ENCODE data around the gene RHOC.
"Not testable (repeated sequence)": the region's sequence is repeated elsewhere in the genome, so short reads cannot be mapped to it uniquely, and the experiment has no call there.

RHOC gene

GRCh38 chr1:112727716-112728115 is 20.8 kb upstream of the RHOC start:
- no peak overlapping the region for H3K4me3 ChIP-seq (ENCODE audit: low read depth in 1 of 2, low read length in 2 of 2)
- no peak overlapping the region for H3K9ac ChIP-seq (ENCODE audit: low read length)
- no peak overlapping the region for H3K27ac ChIP-seq (ENCODE audit: low read depth, low read length)
- no peaks in the 10 kb centered on the region for H3K27me3 ChIP-seq (ENCODE audit: control insufficient read depth in 1 of 2, insufficient read depth in 2 of 2, low read length in 2 of 2)
- no peaks in the 10 kb centered on the region for H3K9me3 ChIP-seq (ENCODE audit: low read length)
- no peaks in the 10 kb centered on the region for H3K36me3 ChIP-seq (ENCODE audit: insufficient read depth, low read length)
- no peaks in the 10 kb centered on the region for H3K4me1 ChIP-seq (ENCODE audit: insufficient read depth, low read length)

- not testable (repeated sequence) for H3K9me3 ChIP-seq (ENCODE audit: low read length); H3K27ac ChIP-seq (ENCODE audit: low read depth, low read length); H3K36me3 ChIP-seq (ENCODE audit: insufficient read depth, low read length); H3K4me1 ChIP-seq (ENCODE audit: insufficient read depth, low read length); H3K9ac ChIP-seq (ENCODE audit: low read length); H3K4me3 ChIP-seq (ENCODE audit: low read depth in 1 of 2, low read length in 2 of 2); H3K27me3 ChIP-seq (ENCODE audit: control insufficient read depth in 1 of 2, insufficient read depth in 2 of 2, low read length in 2 of 2)
Observed at GRCh38 chr1:112724240-112724639, 17.3 kb upstream of the RHOC start.

GRCh38 chr1:112723511-112723839 is 16.5 kb upstream of the RHOC start:
- no peaks in the 10 kb centered on the region for H3K4me1 ChIP-seq (ENCODE audit: insufficient read depth, low read length)
- H3K27me3 ChIP-seq (ENCODE audit: control insufficient read depth in 1 of 2, insufficient read depth in 2 of 2, low read length in 2 of 2), result peaks cover 0 to 9% of the 10 kb centered on the region in 2 donors
- no peak overlapping the region for H3K27ac ChIP-seq (ENCODE audit: low read depth, low read length)
- H3K36me3 ChIP-seq (ENCODE audit: insufficient read depth, low read length), result no peaks in the 10 kb centered on the region
- H3K4me3 ChIP-seq (ENCODE audit: low read depth in 1 of 2, low read length in 2 of 2), result no peak overlapping the region
- no peak overlapping the region for H3K9ac ChIP-seq (ENCODE audit: low read length)
- H3K9me3 ChIP-seq (ENCODE audit: low read length), result no peaks in the 10 kb centered on the region

- H3K27me3 ChIP-seq (ENCODE audit: control insufficient read depth in 1 of 2, insufficient read depth in 2 of 2, low read length in 2 of 2), result peaks cover 0 to 9% of the 10 kb centered on the region in 2 donors
- H3K36me3 ChIP-seq (ENCODE audit: insufficient read depth, low read length), result no peaks in the 10 kb centered on the region
- no peak overlapping the region for H3K27ac ChIP-seq (ENCODE audit: low read depth, low read length)
- no peak overlapping the region for H3K9ac ChIP-seq (ENCODE audit: low read length)
- no peak overlapping the region for H3K4me3 ChIP-seq (ENCODE audit: low read depth in 1 of 2, low read length in 2 of 2)
- H3K4me1 ChIP-seq (ENCODE audit: insufficient read depth, low read length), result no peaks in the 10 kb centered on the region
- H3K9me3 ChIP-seq (ENCODE audit: low read length), result no peaks in the 10 kb centered on the region
Observed at GRCh38 chr1:112722601-112723510, 15.9 kb upstream of the RHOC start.

- Histone ChIP-seq H3K27ac (ENCODE audit: low read depth, low read length) (no peak overlapping the region), H3K4me3 (ENCODE audit: low read depth in 1 of 2, low read length in 2 of 2) (no peak overlapping the region), H3K27me3 (ENCODE audit: control insufficient read depth in 1 of 2, insufficient read depth in 2 of 2, low read length in 2 of 2) (peaks cover 0 to 9% of the 10 kb centered on the region in 2 donors), H3K9me3 (ENCODE audit: low read length) (no peaks in the 10 kb centered on the region), H3K36me3 (ENCODE audit: insufficient read depth, low read length) (no peaks in the 10 kb centered on the region), H3K4me1 (ENCODE audit: insufficient read depth, low read length) (no peaks in the 10 kb centered on the region), H3K9ac (ENCODE audit: low read length) (no peak overlapping the region)
Observed at GRCh38 chr1:112721966-112722524, 15.1 kb upstream of the RHOC start.

- not testable (repeated sequence) for H3K4me1 ChIP-seq (ENCODE audit: insufficient read depth, low read length)
Observed at GRCh38 chr1:112721294-112721693, 14.4 kb upstream of the RHOC start.

GRCh38 chr1:112720800-112721199 is 13.9 kb upstream of the RHOC start:
- no peak overlapping the region for H3K27ac ChIP-seq (ENCODE audit: low read depth, low read length)
- no peaks in the 10 kb centered on the region for H3K36me3 ChIP-seq (ENCODE audit: insufficient read depth, low read length)
- H3K27me3 ChIP-seq (ENCODE audit: control insufficient read depth in 1 of 2, insufficient read depth in 2 of 2, low read length in 2 of 2), result peaks cover 0 to 9% of the 10 kb centered on the region in 2 donors
- peaks cover 4% of the 10 kb centered on the region for H3K4me1 ChIP-seq (ENCODE audit: insufficient read depth, low read length)
- H3K9me3 ChIP-seq (ENCODE audit: low read length), result no peaks in the 10 kb centered on the region
- H3K4me3 ChIP-seq (ENCODE audit: low read depth in 1 of 2, low read length in 2 of 2), result no peak overlapping the region
- H3K9ac ChIP-seq (ENCODE audit: low read length), result no peak overlapping the region

More at GRCh38 chr1:112721294-112721693, 14.4 kb upstream of the RHOC start:
- H3K9ac ChIP-seq (ENCODE audit: low read length); H3K36me3 ChIP-seq (ENCODE audit: insufficient read depth, low read length); H3K9me3 ChIP-seq (ENCODE audit: low read length); H3K4me3 ChIP-seq (ENCODE audit: low read depth in 1 of 2, low read length in 2 of 2); H3K27me3 ChIP-seq (ENCODE audit: control insufficient read depth in 1 of 2, insufficient read depth in 2 of 2, low read length in 2 of 2); H3K27ac ChIP-seq (ENCODE audit: low read depth, low read length): not testable (repeated sequence)

- Histone ChIP-seq H3K4me3 (ENCODE audit: low read depth in 1 of 2, low read length in 2 of 2) (no peak overlapping the region), H3K36me3 (ENCODE audit: insufficient read depth, low read length) (no peaks in the 10 kb centered on the region), H3K9me3 (ENCODE audit: low read length) (no peaks in the 10 kb centered on the region), H3K4me1 (ENCODE audit: insufficient read depth, low read length) (peaks cover 8% of the 10 kb centered on the region), H3K27me3 (ENCODE audit: control insufficient read depth in 1 of 2, insufficient read depth in 2 of 2, low read length in 2 of 2) (peaks cover 0 to 9% of the 10 kb centered on the region in 2 donors), H3K27ac (ENCODE audit: low read depth, low read length) (no peak overlapping the region), H3K9ac (ENCODE audit: low read length) (no peak overlapping the region)
Observed at GRCh38 chr1:112719706-112720105, 12.8 kb upstream of the RHOC start.

- Histone ChIP-seq H3K9me3 (ENCODE audit: low read length) (no peaks in the 10 kb centered on the region), H3K9ac (ENCODE audit: low read length) (no peak overlapping the region), H3K27me3 (ENCODE audit: control insufficient read depth in 1 of 2, insufficient read depth in 2 of 2, low read length in 2 of 2) (peaks cover 0 to 9% of the 10 kb centered on the region in 2 donors), H3K36me3 (ENCODE audit: insufficient read depth, low read length) (no peaks in the 10 kb centered on the region), H3K4me1 (ENCODE audit: insufficient read depth, low read length) (peaks cover 8% of the 10 kb centered on the region), H3K4me3 (ENCODE audit: low read depth in 1 of 2, low read length in 2 of 2) (peak overlapping the region; percentile 9 to 32), H3K27ac (ENCODE audit: low read depth, low read length) (no peak overlapping the region)
Observed at GRCh38 chr1:112718691-112719418, 11.9 kb upstream of the RHOC start.

- H3K4me1 ChIP-seq (ENCODE audit: insufficient read depth, low read length), result peaks cover 8% of the 10 kb centered on the region
- no peak overlapping the region for H3K4me3 ChIP-seq (ENCODE audit: low read depth in 1 of 2, low read length in 2 of 2)
- H3K36me3 ChIP-seq (ENCODE audit: insufficient read depth, low read length), result no peaks in the 10 kb centered on the region
- no peak overlapping the region for H3K9ac ChIP-seq (ENCODE audit: low read length)
- no peaks in the 10 kb centered on the region for H3K9me3 ChIP-seq (ENCODE audit: low read length)
- no peak overlapping the region for H3K27ac ChIP-seq (ENCODE audit: low read depth, low read length)
- H3K27me3 ChIP-seq (ENCODE audit: control insufficient read depth in 1 of 2, insufficient read depth in 2 of 2, low read length in 2 of 2), result peaks cover 0 to 7% of the 10 kb centered on the region in 2 donors
Observed at GRCh38 chr1:112717263-112717873, 10.4 kb upstream of the RHOC start.

GRCh38 chr1:112716133-112716720 is 9.3 kb upstream of the RHOC start:
- Histone ChIP-seq H3K4me1 (ENCODE audit: insufficient read depth, low read length) (peaks cover 8% of the 10 kb centered on the region), H3K27ac (ENCODE audit: low read depth, low read length) (peak overlapping the region; percentile 68), H3K4me3 (ENCODE audit: low read depth in 1 of 2, low read length in 2 of 2) (peak overlapping the region; percentile 79 to 83), H3K36me3 (ENCODE audit: insufficient read depth, low read length) (no peaks in the 10 kb centered on the region), H3K27me3 (ENCODE audit: control insufficient read depth in 1 of 2, insufficient read depth in 2 of 2, low read length in 2 of 2) (peaks cover 0 to 4% of the 10 kb centered on the region in 2 donors), H3K9ac (ENCODE audit: low read length) (no peak overlapping the region), H3K9me3 (ENCODE audit: low read length) (no peaks in the 10 kb centered on the region)
